PC-3 (cell line): ENCODE data around the gene SLC27A5. TPM values are rescaled to one million over a fixed set of nuclear protein-coding genes. Genes with fewer than 3 reads are reported as not detected.

ENCODE experiments used
- ATAC-seq: fragments of 200-7000 bp; cut with Tn5 transposase; 2 replicates; pipeline ENCODE4 v1.9.1; 2020; ENCODE audit warnings: mild to moderate bottlenecking, moderate library complexity
- BruUV-seq: library from RNA; stranded (reverse); fragments of 400-500 nt; replicated peaks from 2 replicates; lab custom pipeline; 2021; lab: Mats Ljungman, UMichigan
- CTCF ChIA-PET: fragments of 300-600 bp; sonication (Branson Sonifier 250); formaldehyde crosslinking; loops from one replicate; lab custom pipeline; 2022; ENCODE audit warnings: antibody characterized with exemption; lab: Charles Lee
- POLR2A ChIA-PET: fragments of 300-600 bp; sonication (Branson Sonifier 250); formaldehyde crosslinking; loops from one replicate; lab custom pipeline; 2022; ENCODE audit warnings: antibody characterized with exemption; ENCODE audit not compliant: unreplicated experiment; lab: Charles Lee
- DNase-seq: peaks from one replicate; pipeline ENCODE4 v3.0.0-alpha.2; 2015
- H2AFZ ChIP-seq: fragments of 300-600 bp; sonication (generic); 2 replicates; pipeline ENCODE4 v1.6.0; 2016; ENCODE audit warnings: antibody characterized with exemption, low read length
- H3F3A ChIP-seq: fragments of 300-600 bp; sonication (generic); one replicate; pipeline ENCODE4 v1.6.0; 2017; ENCODE audit warnings: antibody characterized with exemption, low read length, control low read depth, mild to moderate bottlenecking; ENCODE audit not compliant: unreplicated experiment
- H3K27ac ChIP-seq: fragments of 300-600 bp; sonication (generic); 2 replicates; pipeline ENCODE4 v1.5.1; 2016; ENCODE audit warnings: mild to moderate bottlenecking, low read length
- H3K27me3 ChIP-seq: fragments of 300-600 bp; sonication (generic); 2 replicates; pipeline ENCODE4 v1.6.1; 2016; ENCODE audit warnings: low read length, mixed read lengths
- H3K36me3 ChIP-seq: fragments of 300-600 bp; sonication (generic); 2 replicates; pipeline ENCODE4 v1.6.1; 2016; ENCODE audit warnings: low read depth, mixed run types, low read length, mixed read lengths
- H3K4me1 ChIP-seq: fragments of 300-600 bp; sonication (generic); 2 replicates; pipeline ENCODE4 v1.5.1; 2016; ENCODE audit warnings: low read length; ENCODE audit not compliant: insufficient read depth
- H3K4me2 ChIP-seq: fragments of 300-600 bp; sonication (generic); 2 replicates; pipeline ENCODE4 v1.6.0; 2016; ENCODE audit warnings: low read length
- H3K4me3 ChIP-seq: fragments of 300-600 bp; sonication (generic); 2 replicates; pipeline ENCODE4 v1.5.1; 2016; ENCODE audit warnings: mild to moderate bottlenecking, low read length, mixed read lengths
- H3K79me2 ChIP-seq: fragments of 300-600 bp; sonication (generic); 2 replicates; pipeline ENCODE4 v1.6.1; 2017; ENCODE audit warnings: low read length, mixed read lengths
- H3K9ac ChIP-seq: fragments of 300-600 bp; sonication (generic); 2 replicates; pipeline ENCODE4 v1.6.0; 2016; ENCODE audit warnings: mild to moderate bottlenecking, low read length
- H3K9me2 ChIP-seq: fragments of 300-600 bp; sonication (generic); replicated peaks from 2 replicates; pipeline ENCODE4 v1.6.1; 2016; ENCODE audit warnings: mixed run types, low read length, mixed read lengths
- H3K9me3 ChIP-seq: fragments of 300-600 bp; sonication (generic); 2 replicates; pipeline ENCODE4 v1.6.1; 2016; ENCODE audit warnings: low read length, mixed read lengths
- H4K20me1 ChIP-seq: fragments of 300-600 bp; sonication (generic); 2 replicates; pipeline ENCODE4 v1.6.1; 2016; ENCODE audit warnings: low read length, mixed read lengths
- EZH2 ChIP-seq: fragments of 300-600 bp; sonication (generic); IDR thresholded peaks from one replicate; pipeline ENCODE4 v1.6.1; 2017; ENCODE audit warnings: antibody characterized with exemption, mild to moderate bottlenecking, low read length; ENCODE audit not compliant: unreplicated experiment
- EZH2phosphoT487 ChIP-seq: fragments of 300-600 bp; sonication (generic); IDR thresholded peaks from 2 replicates; pipeline ENCODE4 v1.6.1; 2018; ENCODE audit warnings: mild to moderate bottlenecking, antibody characterized with exemption, low read length, borderline replicate concordance
- intact Hi-C: fragments of 100-400 bp; cut with micrococcal nuclease; formaldehyde crosslinking; loops from 2 replicates; pipeline ENCODE4 v1.9.0; 2023
- total RNA-seq: library from RNA; depleted of rRNA; stranded (reverse); fragments of >200 nt; gene quantifications from 2 replicates; pipeline ENCODE4 v1.2.3, GENCODE V29; 2014
- TF ChIP-seq, protein P1 (sequence below): fragments of 300-600 bp; sonication (generic); conservative IDR thresholded peaks from 2 replicates; pipeline ENCODE4 v1.5.1; 2017; ENCODE audit warnings: antibody characterized with exemption, low read depth, mild to moderate bottlenecking, low read length

The SLC27A5 gene
- total RNA-seq, 1 experiment from 2014 or later = 56.2 TPM

DNA sequence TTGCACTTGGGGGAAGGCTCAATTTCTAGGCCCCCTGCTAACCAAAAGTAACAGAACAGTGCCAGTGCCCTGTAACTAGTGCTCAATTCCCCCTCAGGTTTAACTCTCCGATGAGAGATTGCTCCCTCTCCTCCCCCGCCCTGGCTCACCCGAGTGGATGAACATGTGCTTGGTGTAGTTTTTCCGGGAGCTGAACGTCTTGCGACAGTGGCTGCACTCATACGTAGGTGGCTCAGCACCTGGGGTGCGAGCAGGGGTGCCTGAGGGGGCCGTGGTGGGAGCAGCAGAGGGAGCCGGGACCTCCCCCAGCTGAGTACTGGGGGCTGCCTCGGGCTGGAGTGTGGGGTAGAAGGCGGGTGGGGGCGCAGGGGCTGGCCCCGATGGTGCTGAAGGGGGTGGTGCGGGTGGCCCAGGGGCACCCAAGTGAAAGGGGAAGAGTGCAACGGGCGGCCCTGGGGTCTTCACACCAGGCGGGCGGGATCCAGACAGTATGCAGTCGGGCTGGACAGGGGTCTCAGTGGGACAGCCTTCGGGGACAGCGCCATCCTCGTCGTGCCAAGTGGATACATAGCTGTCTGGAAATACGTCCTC is 4.5 kb upstream of the SLC27A5 start:
- H3K9me2 ChIP-seq = no peaks in the 10 kb centered on the region
- no peaks in the 10 kb centered on the region for H3K9me3 ChIP-seq
- TF ChIP-seq EZH2 = no peak
- TF ChIP-seq, protein P1, sequence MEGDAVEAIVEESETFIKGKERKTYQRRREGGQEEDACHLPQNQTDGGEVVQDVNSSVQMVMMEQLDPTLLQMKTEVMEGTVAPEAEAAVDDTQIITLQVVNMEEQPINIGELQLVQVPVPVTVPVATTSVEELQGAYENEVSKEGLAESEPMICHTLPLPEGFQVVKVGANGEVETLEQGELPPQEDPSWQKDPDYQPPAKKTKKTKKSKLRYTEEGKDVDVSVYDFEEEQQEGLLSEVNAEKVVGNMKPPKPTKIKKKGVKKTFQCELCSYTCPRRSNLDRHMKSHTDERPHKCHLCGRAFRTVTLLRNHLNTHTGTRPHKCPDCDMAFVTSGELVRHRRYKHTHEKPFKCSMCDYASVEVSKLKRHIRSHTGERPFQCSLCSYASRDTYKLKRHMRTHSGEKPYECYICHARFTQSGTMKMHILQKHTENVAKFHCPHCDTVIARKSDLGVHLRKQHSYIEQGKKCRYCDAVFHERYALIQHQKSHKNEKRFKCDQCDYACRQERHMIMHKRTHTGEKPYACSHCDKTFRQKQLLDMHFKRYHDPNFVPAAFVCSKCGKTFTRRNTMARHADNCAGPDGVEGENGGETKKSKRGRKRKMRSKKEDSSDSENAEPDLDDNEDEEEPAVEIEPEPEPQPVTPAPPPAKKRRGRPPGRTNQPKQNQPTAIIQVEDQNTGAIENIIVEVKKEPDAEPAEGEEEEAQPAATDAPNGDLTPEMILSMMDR = no peak
- no peak for TF ChIP-seq EZH2phosphoT487
- no peak overlapping the region for H3K4me2 ChIP-seq
- no peak overlapping the region for H2AFZ ChIP-seq
- peaks cover 16% of the 10 kb centered on the region for H3K4me1 ChIP-seq
- H3K36me3 ChIP-seq = peaks cover 17% of the 10 kb centered on the region
- H3F3A ChIP-seq = no peaks in the 10 kb centered on the region
- H3K27me3 ChIP-seq = no peaks in the 10 kb centered on the region
- ATAC-seq = no peak
- no peak overlapping the region for H3K9ac ChIP-seq
- ChIA-PET POLR2A (no interaction called here), CTCF (no interaction called here)
- no peaks in the 10 kb centered on the region for H4K20me1 ChIP-seq
- no peak overlapping the region for H3K4me3 ChIP-seq
- BruUV-seq = no TSS peak
- H3K27ac ChIP-seq = no peak overlapping the region
- no peak for DNase-seq
- H3K79me2 ChIP-seq = peaks cover 44% of the 10 kb centered on the region
- intact Hi-C loops = no loop called here

DNA sequence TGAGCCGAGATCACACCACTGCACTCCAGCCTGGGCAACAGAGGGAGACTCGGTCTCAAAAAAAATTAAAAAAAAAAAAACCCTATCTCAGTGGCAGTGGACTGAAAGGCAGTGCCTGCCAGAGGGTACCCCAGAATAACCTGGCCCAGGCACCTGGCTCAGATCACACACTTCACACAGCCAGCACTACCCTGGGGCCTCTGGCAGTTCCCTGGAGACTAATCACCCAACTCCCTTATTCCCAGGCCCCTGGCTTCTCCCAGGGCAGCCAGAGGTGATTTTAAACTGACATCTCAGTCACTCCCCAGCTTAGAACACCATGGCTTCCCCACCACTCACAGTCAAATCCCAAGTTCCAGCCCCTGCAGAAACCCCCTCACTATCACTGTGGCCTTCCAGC is 3.5 kb upstream of the SLC27A5 start:
- ATAC-seq = no peak
- Histone ChIP-seq H3K36me3 (peaks cover 17% of the 10 kb centered on the region), H4K20me1 (no peaks in the 10 kb centered on the region), H3K4me2 (no peak overlapping the region), H3F3A (no peaks in the 10 kb centered on the region), H3K9me3 (no peaks in the 10 kb centered on the region), H3K4me1 (peaks cover 12% of the 10 kb centered on the region), H3K4me3 (no peak overlapping the region), H3K27ac (no peak overlapping the region), H2AFZ (no peak overlapping the region), H3K9me2 (no peaks in the 10 kb centered on the region), H3K79me2 (peaks cover 44% of the 10 kb centered on the region), H3K27me3 (no peaks in the 10 kb centered on the region), H3K9ac (no peak overlapping the region)
- BruUV-seq = no TSS peak
- POLR2A ChIA-PET = no interaction called here
- CTCF ChIA-PET = no interaction called here
- TF ChIP-seq, protein P1 = no peak
- TF ChIP-seq EZH2phosphoT487 (no peak), EZH2 (no peak)
- intact Hi-C loops = no loop called here
- no peak for DNase-seq

DNA sequence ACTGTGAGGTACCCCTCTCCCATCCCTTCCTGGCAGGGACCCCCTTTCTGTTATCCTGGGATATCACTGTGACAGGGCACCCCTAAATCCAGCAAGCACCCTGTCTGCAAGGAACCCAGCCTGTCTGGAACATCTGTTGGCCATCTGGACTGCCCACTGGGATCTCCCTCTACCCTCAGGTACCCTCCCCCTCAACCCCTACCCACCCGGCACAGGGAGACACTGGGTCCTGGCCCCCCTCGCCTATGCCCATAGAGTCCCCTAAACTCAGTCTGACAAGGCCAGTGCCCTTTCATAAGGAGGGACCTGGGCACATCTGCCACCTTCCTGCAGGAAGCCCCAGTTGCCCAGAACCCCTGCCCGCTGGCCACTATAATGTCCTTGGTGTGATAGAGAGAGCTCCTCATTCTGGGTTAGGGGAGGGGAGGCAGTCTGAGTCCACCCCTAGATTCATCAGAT is 2.8 kb upstream of the SLC27A5 start:
- no TSS peak for BruUV-seq
- CTCF ChIA-PET = interaction anchor here (0.6 kb wide), 1 partner anchor 29 kb away, joined by 3 read pairs; the partner anchor contains the start of gene TRIM28

More for the DNA sequence above, 2.8 kb upstream of the SLC27A5 start:
- H3F3A ChIP-seq = no peaks in the 10 kb centered on the region
- H3K9me3 ChIP-seq = no peaks in the 10 kb centered on the region
- peak overlapping the region; percentile 59 for H3K4me3 ChIP-seq
- intact Hi-C loops = no loop called here
- no peaks in the 10 kb centered on the region for H3K27me3 ChIP-seq
- TF ChIP-seq EZH2 = no peak
- TF ChIP-seq, protein P1 = no peak
- no peak for TF ChIP-seq EZH2phosphoT487
- H3K4me2 ChIP-seq = peak overlapping the region; percentile 81
- peaks cover 44% of the 10 kb centered on the region for H3K79me2 ChIP-seq
- ATAC-seq (no peak), DNase-seq (no peak)
- POLR2A ChIA-PET = no interaction called here
- H3K4me1 ChIP-seq = peaks cover 11% of the 10 kb centered on the region
- no peaks in the 10 kb centered on the region for H4K20me1 ChIP-seq
- no peaks in the 10 kb centered on the region for H3K9me2 ChIP-seq
- peaks cover 17% of the 10 kb centered on the region for H3K36me3 ChIP-seq
- H3K9ac ChIP-seq = peak overlapping the region; percentile 68
- no peak overlapping the region for H2AFZ ChIP-seq
- H3K27ac ChIP-seq = no peak overlapping the region
